ENCODE data around the gene ATP4B.

DNA sequence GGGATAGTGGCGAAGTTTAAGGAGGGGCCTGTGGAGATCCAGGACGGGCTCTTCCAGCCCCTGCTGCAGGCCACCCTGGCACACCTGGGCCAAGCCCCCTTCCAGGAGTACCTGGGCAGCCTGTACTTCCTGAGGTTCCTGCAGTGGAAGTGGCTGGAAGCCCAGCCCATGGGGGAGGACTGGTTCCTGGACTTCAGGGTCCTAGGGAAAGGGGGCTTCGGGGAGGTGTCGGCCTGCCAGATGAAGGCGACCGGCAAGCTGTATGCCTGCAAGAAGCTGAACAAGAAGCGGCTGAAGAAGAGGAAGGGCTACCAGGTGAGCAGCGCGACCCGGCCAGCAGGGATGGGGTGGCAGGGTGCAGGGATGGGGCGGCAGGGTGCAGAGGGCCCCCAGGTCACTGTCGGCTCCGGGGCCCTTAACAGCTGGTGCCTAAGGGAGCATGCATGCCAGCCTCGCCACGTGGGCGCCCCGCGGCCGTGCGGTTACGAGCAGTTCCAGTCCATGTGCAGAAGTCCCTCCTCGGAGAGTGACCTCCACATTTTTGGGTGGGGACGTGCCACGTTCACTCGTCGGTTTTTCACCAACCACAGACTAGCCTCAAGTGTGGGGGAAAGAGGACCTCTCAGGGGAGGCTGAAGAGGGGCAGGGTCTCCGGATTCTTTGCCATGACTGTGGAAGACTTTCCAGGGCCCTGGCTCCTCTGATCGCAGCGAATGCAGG lies 9.9 kb upstream of the ATP4B start:
- no peak for TF ChIP-seq POLR2A (IDR thresholded peaks at IDR 0.05; ENCODE audit: low read depth, low read length)
- no peak for TF ChIP-seq POLR2AphosphoS5 (IDR thresholded peaks at IDR 0.05; ENCODE audit: low read depth, low read length)
- TF ChIP-seq PAX5 (IDR thresholded peaks at IDR 0.05; ENCODE audit: insufficient read depth, low read length, severe bottlenecking): no peak

All from GM12891 (cell line).